HEK293 (cell line): ENCODE results near the gene KCNK17.

Source experiments
- CTCF ChIA-PET: fragments of 350-600 bp; formaldehyde crosslinking; extraction: SDS; loops from one replicate; lab custom pipeline; 2021; ENCODE audit warnings: antibody characterized with exemption; lab: Yijun Ruan, JAX
- POLR2A ChIA-PET: fragments of 300-600 bp; formaldehyde crosslinking; extraction: SDS; loops from one replicate; lab custom pipeline; 2020; ENCODE audit warnings: antibody characterized with exemption, inconsistent platforms; lab: Yijun Ruan, JAX
- H3K27ac ChIP-seq: fragments of 200-500 bp; sonication (Bioruptor generic); 2 replicates; pipeline ENCODE4 v1.5.1; 2014; ENCODE audit warnings: low read depth, low read length, control low read depth, inconsistent platforms; ENCODE audit errors: extremely low read depth
- H3K36me3 ChIP-seq, 2 experiments: fragments of 200-500 bp in 1 of 2; sonication (Bioruptor generic) in 1 of 2; 1 replicate in 1 of 2; 2 replicates in 1 of 2; pipeline ENCODE4 v1.5.1; 2014 to 2017; ENCODE audit warnings: inconsistent platforms in 2 of 2, low read length in 2 of 2; ENCODE audit not compliant: control insufficient read depth in 2 of 2, insufficient read depth in 1 of 2
- H3K4me1 ChIP-seq: fragments of 200-500 bp; sonication (Bioruptor generic); 2 replicates; pipeline ENCODE4 v1.5.1; 2014; ENCODE audit warnings: mild to moderate bottlenecking, low read length, inconsistent platforms; ENCODE audit not compliant: control insufficient read depth, insufficient read depth
- H3K4me3 ChIP-seq: 2 replicates; pipeline ENCODE4 v1.5.1; 2011; ENCODE audit warnings: low read depth, mild to moderate bottlenecking, control low read depth, low read length, moderate library complexity
- H3K9me3 ChIP-seq: fragments of 200-500 bp; sonication (Bioruptor generic); 2 replicates; pipeline ENCODE4 v1.5.1; 2014; ENCODE audit warnings: low read depth, low read length, inconsistent platforms; ENCODE audit not compliant: control insufficient read depth, insufficient read depth
- HOXC10 ChIP-seq: sonication (generic); formaldehyde crosslinking; IDR thresholded peaks from 2 replicates; pipeline ENCODE4 v1.8.1; 2023; ENCODE audit warnings: mild to moderate bottlenecking, missing genetic modification reagents
- PRDM2 ChIP-seq: fragments of 450-650 bp; formaldehyde crosslinking; IDR thresholded peaks from 2 replicates; pipeline ENCODE4 v1.5.1; 2016; ENCODE audit warnings: missing biosample characterization, missing genetic modification characterization, borderline replicate concordance
- SCRT1 ChIP-seq: fragments of 450-650 bp; formaldehyde crosslinking; IDR thresholded peaks from 2 replicates; pipeline ENCODE4 v1.5.1; 2016; ENCODE audit warnings: missing biosample characterization, missing genetic modification characterization, borderline replicate concordance
- SP3 ChIP-seq: fragments of 450-650 bp; formaldehyde crosslinking; IDR thresholded peaks from 2 replicates; pipeline ENCODE4 v1.5.1; 2016; ENCODE audit warnings: missing biosample characterization, missing genetic modification characterization
- TSHZ1 ChIP-seq: fragments of 450-650 bp; formaldehyde crosslinking; IDR thresholded peaks from 2 replicates; pipeline ENCODE4 v1.5.1; 2016; ENCODE audit warnings: missing biosample characterization, missing genetic modification characterization, borderline replicate concordance
- YY2 ChIP-seq: fragments of 450-650 bp; formaldehyde crosslinking; IDR thresholded peaks from 2 replicates; pipeline ENCODE4 v1.5.1; 2016; ENCODE audit warnings: missing biosample characterization, missing genetic modification characterization
- ZBTB6 ChIP-seq: fragments of 450-650 bp; formaldehyde crosslinking; IDR thresholded peaks from 2 replicates; pipeline ENCODE4 v1.5.1; 2017; ENCODE audit warnings: missing biosample characterization, missing genetic modification characterization
- ZBTB7A ChIP-seq: fragments of 450-650 bp; formaldehyde crosslinking; IDR thresholded peaks from 2 replicates; pipeline ENCODE4 v1.5.1; 2016; ENCODE audit warnings: low read depth, missing biosample characterization, missing genetic modification characterization
- ZNF16 ChIP-seq: fragments of 450-650 bp; formaldehyde crosslinking; IDR thresholded peaks from 2 replicates; pipeline ENCODE4 v1.5.1; 2016; ENCODE audit warnings: low read depth, missing biosample characterization, missing genetic modification characterization
- ZNF23 ChIP-seq: fragments of 450-650 bp; formaldehyde crosslinking; IDR thresholded peaks from 2 replicates; pipeline ENCODE4 v1.5.1; 2016; ENCODE audit warnings: missing biosample characterization, missing genetic modification characterization, borderline replicate concordance
- ZNF274 ChIP-seq, 2 experiments: fragments of 200-500 bp in 1 of 2; fragments of 450-650 bp in 1 of 2; sonication (Bioruptor generic) in 1 of 2; formaldehyde crosslinking in 1 of 2; IDR thresholded peaks; 2 replicates each; pipeline versions ENCODE4 v1.5.1 to v1.6.1; 2014 to 2016; ENCODE audit warnings: borderline replicate concordance in 1 of 2, inconsistent platforms in 1 of 2, low read length in 1 of 2, missing biosample characterization in 1 of 2, missing genetic modification characterization in 1 of 2
- ZNF311 ChIP-seq: fragments of 450-650 bp; formaldehyde crosslinking; IDR thresholded peaks from 2 replicates; pipeline ENCODE4 v1.5.1; 2017; ENCODE audit warnings: missing biosample characterization, missing genetic modification characterization, borderline replicate concordance
- ZNF354C ChIP-seq: fragments of 450-650 bp; formaldehyde crosslinking; IDR thresholded peaks from 2 replicates; pipeline ENCODE4 v1.5.1; 2016; ENCODE audit warnings: missing biosample characterization, missing genetic modification characterization, low read depth, borderline replicate concordance
- ZNF394 ChIP-seq: fragments of 450-650 bp; formaldehyde crosslinking; IDR thresholded peaks from 2 replicates; pipeline ENCODE4 v1.5.1; 2016; ENCODE audit warnings: missing biosample characterization, missing genetic modification characterization, mild to moderate bottlenecking, moderate library complexity, borderline replicate concordance
- ZNF513 ChIP-seq: fragments of 450-650 bp; IDR thresholded peaks from 2 replicates; pipeline ENCODE4 v1.5.1; 2018; ENCODE audit warnings: missing biosample characterization, missing genetic modification characterization
- ZNF530 ChIP-seq: fragments of 450-650 bp; formaldehyde crosslinking; IDR thresholded peaks from 2 replicates; pipeline ENCODE4 v1.5.1; 2016; ENCODE audit warnings: low read depth, missing biosample characterization, missing genetic modification characterization
- ZNF639 ChIP-seq: fragments of 450-650 bp; formaldehyde crosslinking; IDR thresholded peaks from 2 replicates; pipeline ENCODE4 v1.5.1; 2016; ENCODE audit warnings: missing biosample characterization, missing genetic modification characterization
- ZNF701 ChIP-seq: fragments of 450-650 bp; formaldehyde crosslinking; IDR thresholded peaks from 2 replicates; pipeline ENCODE4 v1.5.1; 2016; ENCODE audit warnings: missing biosample characterization, missing genetic modification characterization
- ZNF747 ChIP-seq: fragments of 450-650 bp; formaldehyde crosslinking; IDR thresholded peaks from 2 replicates; pipeline ENCODE4 v1.5.1; 2016; ENCODE audit warnings: missing biosample characterization, missing genetic modification characterization
- ZNF837 ChIP-seq: fragments of 450-650 bp; formaldehyde crosslinking; IDR thresholded peaks from 2 replicates; pipeline ENCODE4 v1.5.1; 2016; ENCODE audit warnings: missing biosample characterization, missing genetic modification characterization
- ZSCAN30 ChIP-seq: fragments of 450-650 bp; IDR thresholded peaks from 2 replicates; pipeline ENCODE4 v1.5.1; 2018; ENCODE audit warnings: missing biosample characterization, mild to moderate bottlenecking, missing genetic modification characterization, moderate library complexity

Gene KCNK17

GRCh38 chr6:39269961-39270360 is 44.3 kb downstream of the KCNK17 start (continued):
- TF ChIP-seq ZNF23 (no peak), HOXC10 (no peak), ZNF16 (tag by site-specific recombination) (no peak), ZBTB6 (tag by site-specific recombination) (no peak), PRDM2 (tag by site-specific recombination) (no peak), ZBTB7A (tag by site-specific recombination) (no peak), ZNF639 (tag by site-specific recombination) (no peak), ZNF354C (tag by site-specific recombination) (no peak), ZNF394 (tag by site-specific recombination) (no peak)

- Histone ChIP-seq H3K4me3 (no peak overlapping the region), H3K9me3 (no peaks in the 10 kb centered on the region), H3K4me1 (no peaks in the 10 kb centered on the region), H3K27ac (no peak overlapping the region), H3K36me3 (no peaks in the 10 kb centered on the region)
- POLR2A ChIA-PET, result no interaction called here
- CTCF ChIA-PET, result interaction anchor here (1.0 kb wide), 1 partner anchor 35 kb away, joined by 5 read pairs; no protein-coding TSS in a partner anchor
- TF ChIP-seq ZNF837 (tag by site-specific recombination) (no peak), TSHZ1 (tag by site-specific recombination) (no peak), SCRT1 (no peak), SP3 (tag by site-specific recombination) (no peak), ZNF701 (tag by site-specific recombination) (no peak), YY2 (tag by site-specific recombination) (no peak), ZNF311 (no peak), ZSCAN30 (no peak), ZNF274 (IDR thresholded peaks at IDR 0.05; ENCODE audit: low read length) (no peak), ZNF274 (tag by site-specific recombination; IDR thresholded peaks at IDR 0.05; ENCODE audit: borderline replicate concordance) (no peak), ZNF530 (tag by site-specific recombination) (no peak), ZNF747 (tag by site-specific recombination) (no peak), ZNF513 (tag by site-specific recombination) (no peak)
Observed at GRCh38 chr6:39268721-39269120, 45.5 kb downstream of the KCNK17 start.
